ENCODE measurements around the gene DDAH1.

DNA sequence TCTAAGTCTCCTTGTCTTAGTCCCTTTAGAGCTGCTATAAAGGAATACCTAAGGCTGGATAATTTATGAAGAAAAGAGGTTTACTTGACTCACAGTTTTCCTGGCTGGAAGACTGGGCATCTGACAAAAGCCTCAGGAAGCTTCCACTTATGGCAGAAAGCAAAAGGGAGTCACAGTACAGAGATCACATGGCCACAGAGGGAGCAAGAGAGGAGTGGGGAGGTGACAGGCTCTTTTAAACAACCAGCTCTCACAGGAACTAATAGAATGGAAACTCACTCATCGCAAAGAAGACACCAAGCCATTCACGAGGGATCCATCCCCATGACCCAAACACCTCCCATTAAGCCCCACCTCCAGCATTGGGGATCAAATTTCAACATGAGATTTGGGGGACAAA, 68.8 kb downstream of the DDAH1 start:
- TF ChIP-seq, protein P1, sequence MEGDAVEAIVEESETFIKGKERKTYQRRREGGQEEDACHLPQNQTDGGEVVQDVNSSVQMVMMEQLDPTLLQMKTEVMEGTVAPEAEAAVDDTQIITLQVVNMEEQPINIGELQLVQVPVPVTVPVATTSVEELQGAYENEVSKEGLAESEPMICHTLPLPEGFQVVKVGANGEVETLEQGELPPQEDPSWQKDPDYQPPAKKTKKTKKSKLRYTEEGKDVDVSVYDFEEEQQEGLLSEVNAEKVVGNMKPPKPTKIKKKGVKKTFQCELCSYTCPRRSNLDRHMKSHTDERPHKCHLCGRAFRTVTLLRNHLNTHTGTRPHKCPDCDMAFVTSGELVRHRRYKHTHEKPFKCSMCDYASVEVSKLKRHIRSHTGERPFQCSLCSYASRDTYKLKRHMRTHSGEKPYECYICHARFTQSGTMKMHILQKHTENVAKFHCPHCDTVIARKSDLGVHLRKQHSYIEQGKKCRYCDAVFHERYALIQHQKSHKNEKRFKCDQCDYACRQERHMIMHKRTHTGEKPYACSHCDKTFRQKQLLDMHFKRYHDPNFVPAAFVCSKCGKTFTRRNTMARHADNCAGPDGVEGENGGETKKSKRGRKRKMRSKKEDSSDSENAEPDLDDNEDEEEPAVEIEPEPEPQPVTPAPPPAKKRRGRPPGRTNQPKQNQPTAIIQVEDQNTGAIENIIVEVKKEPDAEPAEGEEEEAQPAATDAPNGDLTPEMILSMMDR (IDR thresholded peaks at IDR 0.05), result no peak
- no peak for TF ChIP-seq POLR2A (IDR thresholded peaks at IDR 0.05)

Data from body of pancreas (tissue), 4 donors.